Measurements from ENCODE around the gene R3HDM1.

GRCh38 chr2:135638825-135639224 lies 107.5 kb downstream of the R3HDM1 start:
- TF ChIP-seq CTCF (IDR thresholded peaks at IDR 0.05) (no peak), POLR2A (IDR thresholded peaks at IDR 0.05) (no peak)
